ENCODE measurements around the gene SLU7.
"Not testable (repeated sequence)": the region's sequence is repeated elsewhere in the genome, so short reads cannot be mapped to it uniquely, and the experiment has no call there.

Gene SLU7

DNA sequence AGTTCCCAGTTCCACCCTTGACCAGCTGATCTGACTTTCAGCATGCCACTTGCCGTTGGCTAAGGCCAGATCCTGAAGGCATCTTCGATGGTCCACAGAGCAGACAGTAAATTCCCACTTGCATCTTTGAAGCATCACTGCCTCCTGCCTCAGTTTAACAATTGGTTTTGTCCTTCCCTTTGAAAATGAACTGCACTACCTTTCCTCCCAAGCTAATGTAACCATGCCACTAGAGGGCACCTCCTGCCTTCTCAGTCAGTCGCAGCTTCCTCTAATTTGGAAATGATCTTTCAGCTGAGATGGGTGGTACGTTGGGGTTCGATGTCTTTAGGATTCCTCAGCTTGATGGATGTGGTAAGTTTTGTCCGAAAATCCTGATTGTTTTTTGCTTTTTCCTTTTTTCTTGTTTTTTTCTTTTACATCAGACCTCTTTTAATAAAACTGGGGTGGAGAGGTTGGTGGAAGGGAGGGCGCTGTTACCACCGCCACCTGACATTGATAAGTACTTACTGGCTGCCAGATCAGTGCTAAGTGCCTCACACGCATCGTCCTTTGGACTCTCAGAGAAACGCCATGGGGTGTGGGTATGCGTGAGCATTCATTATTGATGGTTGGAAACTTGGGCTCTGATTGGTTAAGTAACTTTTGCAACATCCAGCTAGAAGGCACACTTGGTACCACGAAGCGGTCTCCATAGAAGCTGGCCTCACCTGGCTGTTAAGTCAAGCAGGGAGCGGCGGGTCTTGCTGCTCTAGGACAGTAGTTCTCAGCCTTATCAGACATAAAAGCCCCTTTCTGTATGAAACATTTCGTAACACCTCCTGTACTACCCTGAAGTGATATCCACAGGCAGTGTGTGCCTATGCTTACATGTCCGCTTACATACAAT is 19.7 kb upstream of the SLU7 start:
- ATAC-seq (peak; percentile 82), DNase-seq (peak; percentile 63 to 70)
- Mint-ChIP-seq H3K9me3 (no peaks in the 10 kb centered on the region), H3K4me3 (peak overlapping the region; percentile 76 to 82), H3K27me3 (no peaks in the 10 kb centered on the region), H3K4me1 (peaks cover 63% of the 10 kb centered on the region), H3K27ac (peak overlapping the region; percentile 97 to 98)

DNA sequence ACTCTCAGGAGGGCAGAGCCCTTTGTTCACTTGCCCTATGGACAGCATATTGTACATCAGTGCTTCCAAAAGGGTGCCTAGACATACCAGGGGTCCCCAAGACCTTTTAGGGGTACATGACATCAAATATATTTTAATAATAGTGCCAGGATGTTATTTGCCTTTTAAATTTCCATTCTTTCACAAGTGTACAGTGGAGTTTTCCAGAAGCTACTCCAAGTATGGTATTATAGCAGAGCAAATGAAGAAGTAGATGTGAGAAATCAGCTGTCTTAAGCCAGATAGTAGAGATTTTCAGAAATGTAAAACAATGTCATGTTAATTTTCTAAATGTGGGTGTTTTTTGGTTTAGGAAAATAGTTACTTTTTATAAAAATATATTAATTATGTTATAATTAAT is 18.4 kb upstream of the SLU7 start:
- DNase-seq = no peak
- no peak overlapping the region for H3K4me3 Mint-ChIP-seq
- ATAC-seq = no peak
- no peak overlapping the region for H3K27ac Mint-ChIP-seq
- peaks cover 50% of the 10 kb centered on the region for H3K4me1 Mint-ChIP-seq
- H3K27me3 Mint-ChIP-seq = no peaks in the 10 kb centered on the region
- H3K9me3 Mint-ChIP-seq = no peaks in the 10 kb centered on the region

DNA sequence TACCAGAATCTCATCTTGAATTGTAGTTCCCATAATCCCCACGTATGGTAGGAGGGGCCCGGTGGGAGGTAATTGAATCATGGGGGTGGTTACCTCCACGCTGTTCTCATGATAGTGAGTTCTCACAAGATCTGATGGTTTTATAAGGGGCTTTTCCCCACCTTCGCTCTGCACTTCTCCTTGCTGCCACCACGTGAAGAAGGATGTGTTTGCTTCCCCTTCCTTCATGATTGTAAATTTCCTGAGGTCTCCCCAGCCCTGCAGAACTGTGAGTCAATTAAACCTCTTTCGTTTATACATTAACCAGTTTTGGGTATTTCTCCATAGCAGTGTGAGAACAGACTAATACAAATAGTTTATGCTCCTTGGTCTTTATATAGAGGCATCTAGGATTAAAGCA is 17.8 kb upstream of the SLU7 start:
- peak overlapping the region in 1 of 2 donors; percentile 12 for H3K4me3 Mint-ChIP-seq
- not testable (repeated sequence) for ATAC-seq, DNase-seq, H3K9me3 Mint-ChIP-seq, H3K27ac Mint-ChIP-seq, H3K27me3 Mint-ChIP-seq
- H3K4me1 Mint-ChIP-seq = peaks cover 44% of the 10 kb centered on the region

DNA sequence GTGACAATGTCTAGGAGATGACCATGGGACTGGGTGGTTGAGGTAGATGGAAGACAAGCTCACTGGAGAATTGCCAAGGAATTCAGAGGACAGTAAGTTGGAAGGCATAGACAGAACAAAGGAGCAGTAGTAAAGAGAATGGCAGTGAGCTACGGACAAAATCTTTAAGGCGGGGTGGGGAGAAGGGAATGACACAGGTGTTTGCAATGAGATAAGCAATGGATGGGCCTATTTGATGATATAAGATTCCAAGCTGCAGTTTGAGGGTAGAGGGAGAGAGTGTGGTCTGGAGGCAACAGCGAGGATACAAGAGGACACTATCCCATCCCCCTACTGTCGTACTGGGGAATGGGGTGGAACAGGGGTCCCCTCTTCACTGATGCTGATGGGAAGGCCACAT is 17.1 kb upstream of the SLU7 start:
- H3K9me3 Mint-ChIP-seq = no peaks in the 10 kb centered on the region
- peaks cover 38% of the 10 kb centered on the region for H3K4me1 Mint-ChIP-seq

DNA sequence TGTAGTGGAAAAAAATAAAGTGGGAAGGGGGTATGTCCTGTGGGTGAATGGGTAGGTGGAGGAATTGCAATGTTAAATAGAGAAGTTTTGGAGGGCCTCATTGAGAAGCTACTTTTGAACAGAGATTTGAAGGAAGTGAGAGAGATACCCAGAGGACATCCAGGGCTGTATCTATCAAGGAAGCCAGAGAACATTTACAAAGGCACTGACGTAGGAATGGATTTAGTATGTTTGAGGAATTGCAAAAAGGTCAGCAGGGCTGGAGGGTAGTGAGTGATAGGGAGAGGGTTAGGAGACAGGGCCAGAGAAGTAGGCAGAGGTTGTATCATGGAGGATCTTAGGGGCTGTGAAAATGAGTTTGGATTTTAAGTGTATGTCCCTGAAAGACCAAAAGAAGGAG is 16.7 kb upstream of the SLU7 start:
- ATAC-seq (no peak), DNase-seq (no peak)
- Mint-ChIP-seq H3K9me3 (no peaks in the 10 kb centered on the region), H3K27me3 (no peaks in the 10 kb centered on the region), H3K4me3 (no peak overlapping the region), H3K27ac (peak overlapping the region in 1 of 2 donors; percentile 29), H3K4me1 (peaks cover 33% of the 10 kb centered on the region)

More for the DNA sequence above, 17.1 kb upstream of the SLU7 start:
- Mint-ChIP-seq H3K27me3 (no peaks in the 10 kb centered on the region), H3K4me3 (no peak overlapping the region), H3K27ac (no peak overlapping the region)
- DNase-seq = no peak
- ATAC-seq = no peak

DNA sequence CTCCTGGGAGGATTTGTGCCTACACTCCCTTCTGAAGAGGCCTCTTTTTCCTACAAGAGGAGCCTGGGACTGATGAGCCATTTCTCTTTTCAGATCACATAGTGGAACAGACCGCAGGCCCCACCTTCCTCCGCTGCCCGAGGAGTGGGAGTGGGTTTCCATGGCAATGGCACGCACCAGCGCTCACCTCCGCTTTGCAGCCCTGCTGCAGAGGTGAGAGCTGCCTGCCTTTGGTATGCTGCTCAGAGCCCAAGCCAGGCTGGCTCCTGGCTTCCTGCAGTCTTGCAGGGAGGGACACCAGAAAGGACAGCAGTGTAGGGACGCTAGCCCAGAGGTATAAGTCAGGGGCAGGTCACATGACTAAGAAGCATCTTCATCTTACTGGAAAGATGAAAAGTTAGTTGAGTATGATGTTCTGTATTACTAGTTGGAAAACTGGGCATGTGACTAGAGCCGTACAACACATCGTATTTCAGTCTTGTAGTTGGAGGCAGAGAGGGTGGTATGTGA is 15.2 kb upstream of the SLU7 start:
- Mint-ChIP-seq H3K27me3 (no peaks in the 10 kb centered on the region), H3K9me3 (no peaks in the 10 kb centered on the region), H3K4me3 (no peak overlapping the region), H3K27ac (no peak overlapping the region), H3K4me1 (peaks cover 26% of the 10 kb centered on the region)
- DNase-seq (no peak), ATAC-seq (no peak)

DNA sequence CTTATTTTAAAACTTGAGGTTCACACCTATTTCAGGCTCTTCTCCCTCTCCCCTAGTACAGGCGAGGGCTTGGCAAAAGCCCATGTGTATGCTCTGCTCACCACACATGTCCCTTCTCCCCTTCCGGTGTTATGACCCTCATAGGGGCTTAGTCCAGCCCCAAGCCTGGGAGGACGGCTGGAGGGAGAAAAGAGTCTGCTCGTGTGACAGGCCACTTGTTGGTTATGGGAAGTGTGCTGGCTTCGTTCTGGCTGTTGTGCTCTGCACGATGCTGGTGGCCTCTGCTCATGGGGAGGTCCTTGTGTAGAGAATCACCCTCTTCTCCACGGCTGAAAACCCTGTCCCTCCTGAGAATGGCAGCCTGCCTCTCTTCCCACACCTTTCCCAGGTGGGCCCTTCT is 13.9 kb upstream of the SLU7 start:
- peaks cover 19% of the 10 kb centered on the region for H3K4me1 Mint-ChIP-seq
- DNase-seq (no peak), ATAC-seq (no peak)
- no peaks in the 10 kb centered on the region for H3K27me3 Mint-ChIP-seq
- no peak overlapping the region for H3K4me3 Mint-ChIP-seq
- H3K27ac Mint-ChIP-seq = peak overlapping the region in 1 of 2 donors; percentile 60
- H3K9me3 Mint-ChIP-seq = no peaks in the 10 kb centered on the region

DNA sequence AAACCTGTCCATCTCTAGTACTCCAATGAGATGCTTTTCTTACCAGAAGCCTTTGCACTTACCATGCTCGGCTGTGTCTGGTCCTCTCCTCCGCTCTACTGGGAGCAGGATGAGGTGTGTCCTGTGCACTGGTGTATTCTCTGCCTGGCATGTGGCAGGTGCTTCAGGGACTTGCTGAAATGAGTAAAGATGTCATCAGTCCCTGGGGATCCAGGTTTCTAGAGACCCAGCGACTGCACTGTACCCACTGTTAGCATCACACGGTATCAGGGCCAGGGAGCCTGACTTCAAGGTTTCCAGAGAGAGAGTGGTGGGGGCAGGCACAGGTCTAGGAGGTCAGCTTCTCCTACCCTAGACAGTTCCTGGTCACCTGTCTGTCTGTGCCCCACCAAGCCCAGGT is 13.3 kb upstream of the SLU7 start:
- H3K4me1 Mint-ChIP-seq = peaks cover 18% of the 10 kb centered on the region

DNA sequence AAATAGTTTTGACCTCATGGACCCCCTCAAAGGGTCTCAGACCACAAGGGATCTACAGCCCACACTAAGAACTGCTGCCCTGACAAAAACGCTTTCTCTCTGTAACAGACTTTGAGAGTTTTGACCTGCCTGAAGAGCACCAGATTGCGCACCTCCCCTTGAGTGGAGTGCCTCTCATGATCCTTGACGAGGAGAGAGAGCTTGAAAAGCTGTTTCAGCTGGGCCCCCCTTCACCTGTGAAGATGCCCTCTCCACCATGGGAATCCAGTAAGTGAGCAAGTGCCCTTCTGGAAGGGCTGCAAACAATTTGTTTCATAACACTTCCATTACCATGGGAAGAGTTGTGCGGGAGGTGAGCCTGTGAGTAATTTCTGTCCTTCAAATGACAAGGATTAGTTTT is 8.7 kb upstream of the SLU7 start:
- Mint-ChIP-seq H3K27ac (no peak overlapping the region), H3K27me3 (no peaks in the 10 kb centered on the region), H3K9me3 (no peaks in the 10 kb centered on the region), H3K4me1 (peaks cover 30% of the 10 kb centered on the region), H3K4me3 (no peak overlapping the region)
- DNase-seq (no peak), ATAC-seq (no peak)

More for the DNA sequence above, 13.3 kb upstream of the SLU7 start:
- no peak for ATAC-seq
- no peak overlapping the region for H3K4me3 Mint-ChIP-seq
- H3K9me3 Mint-ChIP-seq = no peaks in the 10 kb centered on the region
- H3K27ac Mint-ChIP-seq = no peak overlapping the region
- no peak for DNase-seq
- no peaks in the 10 kb centered on the region for H3K27me3 Mint-ChIP-seq

DNA sequence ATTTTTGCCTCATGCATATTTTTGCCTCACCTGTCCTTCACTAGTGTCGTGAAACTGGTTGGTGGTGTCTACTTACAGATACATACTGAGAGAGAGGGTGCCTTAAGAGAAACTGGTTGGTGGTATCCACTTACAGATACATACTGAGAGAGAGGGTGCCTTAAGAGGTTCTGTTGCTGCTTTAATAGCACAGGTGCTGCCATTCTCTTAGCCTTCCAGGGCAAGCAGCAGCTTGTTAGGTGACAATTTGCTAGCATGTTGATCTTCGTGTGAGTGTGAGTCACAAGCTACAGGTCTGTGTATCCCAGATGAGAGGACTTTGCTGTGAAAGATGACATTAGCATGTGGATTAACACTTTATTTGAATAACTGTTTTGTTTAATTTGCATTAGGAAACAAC is 4.2 kb upstream of the SLU7 start:
- H3K27ac Mint-ChIP-seq = no peak overlapping the region
- no peaks in the 10 kb centered on the region for H3K9me3 Mint-ChIP-seq
- peaks cover 58% of the 10 kb centered on the region for H3K4me1 Mint-ChIP-seq
- ATAC-seq (no peak), DNase-seq (no peak)
- no peaks in the 10 kb centered on the region for H3K27me3 Mint-ChIP-seq
- peak overlapping the region; percentile 95 to 96 for H3K4me3 Mint-ChIP-seq

DNA sequence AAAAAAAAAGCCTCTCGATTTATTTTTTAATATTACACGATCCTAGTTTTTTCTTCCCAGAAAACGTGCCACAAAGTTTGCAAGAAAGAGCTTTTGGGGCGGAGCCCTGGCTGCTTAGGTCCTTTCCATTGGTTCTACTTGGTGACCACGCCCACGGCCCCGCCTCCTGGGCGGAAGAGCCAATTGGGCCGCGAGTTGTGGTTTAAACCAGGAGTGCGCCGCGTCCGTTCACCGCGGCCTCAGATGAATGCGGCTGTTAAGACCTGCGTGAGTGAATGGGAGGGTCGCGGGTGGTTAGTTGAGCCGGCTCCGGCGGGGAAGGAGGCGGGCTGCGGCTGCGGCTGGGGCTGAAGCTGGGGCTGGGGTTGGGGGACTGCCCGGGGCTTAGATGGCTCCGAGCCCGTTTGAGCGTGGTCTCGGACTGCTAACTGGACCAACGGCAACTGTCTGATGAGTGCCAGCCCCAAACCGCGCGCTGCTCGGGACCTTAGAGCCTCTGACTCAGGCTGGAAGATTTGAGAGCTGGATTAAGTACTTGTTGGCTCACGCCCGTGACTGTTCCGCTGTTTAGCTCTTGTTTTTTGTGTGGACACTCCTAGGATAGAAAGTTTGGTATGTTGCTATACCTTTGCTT is 2.9 kb upstream of the SLU7 start, which contains the start of gene PTTG1:
Gene PTTG1, plus strand, starts transcription at position 231 of the 634 bp plus-strand sequence. CDS start 458 bp downstream, outside the sequence.
- Mint-ChIP-seq H3K4me3 (peak within 1 kb of the TSS; percentile 95 to 96), H3K27me3 (no peaks in the 10 kb centered on the region), H3K27ac (peak within 1 kb of the TSS; percentile 94 to 98), H3K9me3 (no peaks in the 10 kb centered on the region), H3K4me1 (peaks cover 67% of the 10 kb centered on the region)
- ATAC-seq (peak; percentile 80), DNase-seq (peak; percentile 85 to 92)

DNA sequence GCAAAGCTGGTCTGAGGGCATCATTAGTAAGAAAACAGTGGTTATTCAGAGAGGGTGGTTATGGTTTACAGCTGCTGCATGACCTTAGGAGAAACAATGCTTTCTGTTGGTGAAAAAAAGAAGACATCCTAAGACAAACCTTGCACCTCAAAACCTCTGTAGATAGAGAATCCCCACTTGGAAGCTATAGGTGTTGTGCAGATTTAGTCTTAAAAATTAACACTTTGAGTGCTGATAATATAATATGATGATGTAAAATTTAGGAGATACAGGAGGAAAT is 1.4 kb upstream of the SLU7 start:
- peak; percentile 22 for ATAC-seq
- Mint-ChIP-seq H3K4me3 (peak overlapping the region; percentile 94 to 99), H3K27me3 (no peaks in the 10 kb centered on the region), H3K27ac (peak overlapping the region in 1 of 2 donors; percentile 79), H3K4me1 (peaks cover 77% of the 10 kb centered on the region), H3K9me3 (no peaks in the 10 kb centered on the region)
- DNase-seq = no peak

DNA sequence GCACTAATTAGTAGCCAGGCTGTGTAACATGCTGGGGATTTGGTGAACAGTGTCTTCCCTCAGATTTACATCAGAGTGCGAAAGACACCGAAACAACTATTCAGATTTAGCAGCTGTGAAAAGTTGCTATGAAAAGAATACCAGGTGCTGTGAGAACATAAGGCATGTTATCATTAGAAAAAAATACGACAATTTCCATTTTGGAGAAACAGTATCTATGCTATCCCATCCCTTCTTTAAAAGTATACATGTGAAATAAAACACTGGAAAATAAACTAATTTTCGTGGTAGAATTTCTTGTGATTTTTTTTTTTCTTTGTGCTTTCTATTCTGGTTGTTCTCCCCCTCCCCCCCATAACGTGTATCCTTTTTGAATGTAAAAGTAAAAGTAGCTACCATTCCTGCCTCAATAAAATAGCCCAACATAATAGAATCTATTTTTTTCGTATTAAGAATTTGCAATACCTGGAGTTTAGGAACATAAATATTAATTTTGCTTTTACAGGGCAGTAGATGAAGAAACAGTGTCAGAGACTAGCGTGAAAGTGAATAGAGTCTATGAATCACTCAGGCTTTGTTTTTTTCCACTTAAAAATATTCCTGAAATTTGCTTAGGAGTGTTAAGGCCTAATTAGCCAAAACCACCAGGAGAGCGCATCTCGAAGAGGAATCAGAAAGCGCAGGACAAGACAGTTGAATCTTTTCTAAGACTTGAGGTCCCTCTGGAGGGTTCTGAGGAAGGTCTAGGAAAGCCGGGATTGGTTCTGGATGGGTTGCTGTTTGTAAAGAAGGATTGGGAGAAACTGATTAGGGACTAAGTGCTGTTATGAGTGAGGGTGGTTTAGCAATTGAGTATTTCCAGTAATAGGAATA is 813 bp upstream of the SLU7 start:
- Mint-ChIP-seq H3K9me3 (no peaks in the 10 kb centered on the region), H3K27me3 (no peaks in the 10 kb centered on the region), H3K4me3 (peak overlapping the region; percentile 94 to 99), H3K4me1 (peaks cover 75% of the 10 kb centered on the region), H3K27ac (peak overlapping the region; percentile 65 to 98)
- no peak for DNase-seq
- no peak for ATAC-seq

DNA sequence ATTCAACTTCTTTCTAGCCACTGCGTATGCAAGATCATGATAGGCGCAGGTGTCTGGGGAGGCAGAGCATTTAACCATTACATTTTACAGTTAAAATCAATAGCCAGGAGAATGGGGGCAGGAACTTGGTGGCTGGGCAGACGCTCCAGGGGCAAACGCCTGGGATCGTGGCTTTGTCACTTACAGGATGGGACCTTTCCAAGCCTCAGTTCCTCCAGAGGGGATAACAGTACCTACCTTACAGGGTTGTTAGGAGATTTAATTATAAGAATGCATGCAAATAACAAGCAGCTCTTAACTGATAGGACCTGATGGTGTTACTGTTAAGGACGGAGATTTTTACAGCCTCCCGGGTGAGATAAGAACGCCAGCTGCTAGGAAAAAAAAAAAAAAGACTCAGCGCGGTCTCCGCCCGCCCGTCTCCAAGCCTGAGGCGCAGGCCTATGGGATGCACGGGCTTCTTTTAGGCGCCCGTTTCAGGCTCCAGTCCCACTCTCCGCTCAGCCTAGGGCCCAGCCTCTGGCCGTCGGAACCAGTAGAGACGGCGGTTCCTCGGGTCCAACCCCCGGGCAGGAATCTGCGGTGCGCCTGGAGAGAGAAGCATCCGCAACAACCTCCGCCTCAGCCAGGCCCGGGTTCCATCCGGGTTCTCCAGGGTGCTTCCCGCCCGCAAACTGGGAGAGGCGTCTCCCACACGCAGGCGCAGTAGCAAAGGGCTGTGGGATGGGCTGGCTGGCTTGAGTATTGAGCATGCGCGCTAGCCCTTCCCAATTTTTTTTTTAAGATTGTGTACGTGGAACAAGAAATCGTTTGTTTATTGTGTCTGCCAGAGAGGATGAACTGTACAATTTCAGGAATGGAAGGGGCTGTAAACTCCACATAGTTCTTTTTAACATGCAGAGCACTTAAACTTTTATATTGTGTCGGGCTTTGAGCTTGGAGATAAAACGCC is 19.2 kb downstream of the SLU7 start, which contains the start of gene FAM200C:
Gene FAM200C, minus strand, starts transcription at position 653 of the 952 bp plus-strand sequence. CDS start 4,564 bp downstream, outside the sequence.
- Mint-ChIP-seq H3K9me3 (no peaks in the 10 kb centered on the region), H3K27ac (peak within 1 kb of the TSS; percentile 84 to 93), H3K27me3 (no peaks in the 10 kb centered on the region), H3K4me1 (peaks cover 26% of the 10 kb centered on the region), H3K4me3 (peak within 1 kb of the TSS; percentile 90 to 93)
- ATAC-seq (peak; percentile 89), DNase-seq (peak; percentile 52 to 72)
